GM18867 (cell line): ENCODE data around the gene GMDS.

Source experiments
- ATAC-seq: cut with Tn5 transposase; IDR thresholded peaks from one replicate; pipeline ENCODE4 v1.9.1; 2021; ENCODE audit warnings: mild to moderate bottlenecking, moderate library complexity; ENCODE audit not compliant: unreplicated experiment

Gene GMDS

GRCh38 chr6:2209226-2209809, 36.1 kb downstream of the GMDS start:
- ATAC-seq = peak; percentile 81

GRCh38 chr6:2208468-2208867, 36.9 kb downstream of the GMDS start:
- no peak for ATAC-seq

- no peak for ATAC-seq
Measured at GRCh38 chr6:2205396-2205795, 40.0 kb downstream of the GMDS start.

- no peak for ATAC-seq
Measured at GRCh38 chr6:2204272-2204671, 41.1 kb downstream of the GMDS start.

- ATAC-seq = no peak
Measured at GRCh38 chr6:2203264-2203663, 42.1 kb downstream of the GMDS start.

GRCh38 chr6:2197984-2198383, 47.4 kb downstream of the GMDS start:
- ATAC-seq = no peak

- no peak for ATAC-seq
Measured at GRCh38 chr6:2197177-2197671, 48.2 kb downstream of the GMDS start.

GRCh38 chr6:2196079-2196679, 49.2 kb downstream of the GMDS start:
- ATAC-seq = peak; percentile 42

- no peak for ATAC-seq
Measured at GRCh38 chr6:2194643-2195042, 50.8 kb downstream of the GMDS start.

GRCh38 chr6:2193931-2194330, 51.5 kb downstream of the GMDS start:
- ATAC-seq = no peak

- ATAC-seq = no peak
Measured at GRCh38 chr6:2192976-2193375, 52.4 kb downstream of the GMDS start.

GRCh38 chr6:2191390-2191740, 54.0 kb downstream of the GMDS start:
- no peak for ATAC-seq

GRCh38 chr6:2190661-2191389, 54.6 kb downstream of the GMDS start:
- ATAC-seq = no peak

- no peak for ATAC-seq
Measured at GRCh38 chr6:2188856-2189384, 56.5 kb downstream of the GMDS start.

- no peak for ATAC-seq
Measured at GRCh38 chr6:2188397-2188796, 57.0 kb downstream of the GMDS start.

GRCh38 chr6:2187826-2188225, 57.6 kb downstream of the GMDS start:
- no peak for ATAC-seq

- peak; percentile 80 for ATAC-seq
Measured at GRCh38 chr6:2186516-2186915, 58.9 kb downstream of the GMDS start.

- no peak for ATAC-seq
Measured at GRCh38 chr6:2185466-2185865, 59.9 kb downstream of the GMDS start.

- ATAC-seq = no peak
Measured at GRCh38 chr6:2184700-2185455, 60.5 kb downstream of the GMDS start.

- ATAC-seq = no peak
Measured at GRCh38 chr6:2183752-2184151, 61.7 kb downstream of the GMDS start.

- ATAC-seq = no peak
Measured at GRCh38 chr6:2183246-2183645, 62.2 kb downstream of the GMDS start.
